ENCODE data around the gene USP31. TPM values are rescaled to one million over a fixed set of nuclear protein-coding genes. Genes with fewer than 3 reads are reported as not detected.

Gene USP31
- total and polyA plus RNA-seq, 2 of the 8 experiments (the other 6 are each of a cell fraction or from before 2014, with no cell fraction given) = 6.7 to 19.0 TPM

- TF ChIP-seq BRCA1 (IDR thresholded peaks at IDR 0.05; ENCODE audit: low read depth, low read length) (no peak), RNF2 (IDR thresholded peaks at IDR 0.05; ENCODE audit: borderline replicate concordance, low read depth, low read length, missing control alignments, poor library complexity, severe bottlenecking) (no peak), ATF3 (IDR thresholded peaks at IDR 0.05; ENCODE audit: insufficient read depth, low read depth, low read length) (no peak), RFX5 (IDR thresholded peaks at IDR 0.05; ENCODE audit: borderline replicate concordance, low read depth, low read length) (no peak), NANOG (IDR thresholded peaks at IDR 0.05; ENCODE audit: insufficient read depth, low read depth, low read length, poor library complexity, severe bottlenecking) (no peak), TBP (IDR thresholded peaks at IDR 0.05; ENCODE audit: low read depth, low read length) (no peak), RXRA (IDR thresholded peaks at IDR 0.05; ENCODE audit: insufficient read depth, low read depth, low read length) (no peak), NRF1 (IDR thresholded peaks at IDR 0.05; ENCODE audit: low read depth, low read length) (no peak), EGR1 (IDR thresholded peaks at IDR 0.05; ENCODE audit: borderline replicate concordance, low read depth, low read length) (no peak), ASH2L (IDR thresholded peaks at IDR 0.05; ENCODE audit: low read length) (peak; percentile 26), TAF7 (optimal IDR thresholded peaks at IDR 0.05; ENCODE audit: borderline replicate concordance, low read depth, low read length) (no peak), PHF8 (conservative IDR thresholded peaks at IDR 0.05; ENCODE audit: low read depth, low read length) (no peak), SRF (IDR thresholded peaks at IDR 0.05; ENCODE audit: low read depth, low read length) (peak; percentile 73; the same call in 1 of the 2 replicates), CBX5 (IDR thresholded peaks at IDR 0.05; ENCODE audit: low read depth, low read length) (no peak), CBX8 (IDR thresholded peaks at IDR 0.05; ENCODE audit: borderline replicate concordance, low read depth, low read length) (no peak), BCL11A (IDR thresholded peaks at IDR 0.05; ENCODE audit: low read depth in 2 of 2, low read length in 2 of 2) (no peak), JUN (IDR thresholded peaks at IDR 0.05; ENCODE audit: low read depth, low read length) (no peak)
- TF ChIP-seq, protein P1, sequence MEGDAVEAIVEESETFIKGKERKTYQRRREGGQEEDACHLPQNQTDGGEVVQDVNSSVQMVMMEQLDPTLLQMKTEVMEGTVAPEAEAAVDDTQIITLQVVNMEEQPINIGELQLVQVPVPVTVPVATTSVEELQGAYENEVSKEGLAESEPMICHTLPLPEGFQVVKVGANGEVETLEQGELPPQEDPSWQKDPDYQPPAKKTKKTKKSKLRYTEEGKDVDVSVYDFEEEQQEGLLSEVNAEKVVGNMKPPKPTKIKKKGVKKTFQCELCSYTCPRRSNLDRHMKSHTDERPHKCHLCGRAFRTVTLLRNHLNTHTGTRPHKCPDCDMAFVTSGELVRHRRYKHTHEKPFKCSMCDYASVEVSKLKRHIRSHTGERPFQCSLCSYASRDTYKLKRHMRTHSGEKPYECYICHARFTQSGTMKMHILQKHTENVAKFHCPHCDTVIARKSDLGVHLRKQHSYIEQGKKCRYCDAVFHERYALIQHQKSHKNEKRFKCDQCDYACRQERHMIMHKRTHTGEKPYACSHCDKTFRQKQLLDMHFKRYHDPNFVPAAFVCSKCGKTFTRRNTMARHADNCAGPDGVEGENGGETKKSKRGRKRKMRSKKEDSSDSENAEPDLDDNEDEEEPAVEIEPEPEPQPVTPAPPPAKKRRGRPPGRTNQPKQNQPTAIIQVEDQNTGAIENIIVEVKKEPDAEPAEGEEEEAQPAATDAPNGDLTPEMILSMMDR (IDR thresholded peaks at IDR 0.05; ENCODE audit: control extremely low read depth in 1 of 3, insufficient read depth in 1 of 3, low read depth in 1 of 3, low read length in 3 of 3) = no peak
Observed at GRCh38 chr16:23031508-23032098, 117.6 kb downstream of the USP31 start (continued).
